Stimulated activated CD8-positive, alpha-beta memory T cell treated with anti-CD3 and anti-CD28 coated beads, Interleukin-4, amount 100 ng/mL, for 48 hours (primary cell): Measurements from ENCODE around the gene TMEM33.
A peak's percentile ranks its signal among the peaks of the same experiment; 100 is the strongest.

ENCODE experiments used
- DNase-seq: peaks from one replicate; pipeline ENCODE4 v3.0.0-alpha.2; 2020

Gene TMEM33

GRCh38 chr4:41940834-41941233, 5.6 kb downstream of the TMEM33 start:
- no peak for DNase-seq

- DNase-seq, result no peak
Observed at GRCh38 chr4:41943506-41943905, 8.3 kb downstream of the TMEM33 start.

GRCh38 chr4:41944089-41944488, 8.9 kb downstream of the TMEM33 start:
- DNase-seq, result no peak

GRCh38 chr4:41949531-41949930, 14.3 kb downstream of the TMEM33 start:
- no peak for DNase-seq

- no peak for DNase-seq
Observed at GRCh38 chr4:41957634-41958033, 22.4 kb downstream of the TMEM33 start.

GRCh38 chr4:41963105-41963504, 27.9 kb downstream of the TMEM33 start:
- no peak for DNase-seq

GRCh38 chr4:41964401-41964800, 29.2 kb downstream of the TMEM33 start:
- no peak for DNase-seq

GRCh38 chr4:41967392-41967791, 32.2 kb downstream of the TMEM33 start:
- no peak for DNase-seq

- no peak for DNase-seq
Observed at GRCh38 chr4:41969671-41970070, 34.4 kb downstream of the TMEM33 start.

GRCh38 chr4:41975341-41975740, 40.1 kb downstream of the TMEM33 start:
- DNase-seq, result no peak

GRCh38 chr4:41976775-41977516, 41.7 kb downstream of the TMEM33 start:
- DNase-seq, result no peak

- DNase-seq, result no peak
Observed at GRCh38 chr4:41977709-41978108, 42.5 kb downstream of the TMEM33 start.

- no peak for DNase-seq
Observed at GRCh38 chr4:41981456-41981855, 46.2 kb downstream of the TMEM33 start, which contains the start of gene DCAF4L1. DCAF4L1 (plus strand) TSS chr4:41981756; CDS start chr4:41981793, 37 bp downstream.

GRCh38 chr4:41982716-41983115, 47.5 kb downstream of the TMEM33 start:
- no peak for DNase-seq

- no peak for DNase-seq
Observed at GRCh38 chr4:41985151-41985550, 49.9 kb downstream of the TMEM33 start.

- DNase-seq, result no peak
Observed at GRCh38 chr4:41989994-41990364, 54.8 kb downstream of the TMEM33 start.

GRCh38 chr4:41990365-41991111, 55.3 kb downstream of the TMEM33 start, which contains the start of gene SLC30A9:
SLC30A9 (plus strand) TSS chr4:41990530; CDS start chr4:41990652, 122 bp downstream.
- peak; percentile 93 for DNase-seq

GRCh38 chr4:41991916-41992767, 56.9 kb downstream of the TMEM33 start:
- DNase-seq, result no peak

GRCh38 chr4:41992967-41993857, 58.0 kb downstream of the TMEM33 start:
- DNase-seq, result no peak

GRCh38 chr4:41994461-41994985, 59.3 kb downstream of the TMEM33 start:
- no peak for DNase-seq

- DNase-seq, result no peak
Observed at GRCh38 chr4:41998019-41998418, 62.8 kb downstream of the TMEM33 start.

- no peak for DNase-seq
Observed at GRCh38 chr4:41999321-41999720, 64.1 kb downstream of the TMEM33 start.
